Hematopoietic multipotent progenitor cell treated with erythropoietin and hydrocortisone succinate and interleukin-3 and kit ligand, for 6 days (in vitro differentiated cells): ENCODE measurements around the gene NFILZ.
A peak's percentile ranks its signal among the peaks of the same experiment; 100 is the strongest.

Experiments
- DNase-seq: peaks from one replicate; pipeline ENCODE4 v3.0.0-alpha.2; 2015

Gene NFILZ

GRCh38 chr19:8642561-8642960, 12.1 kb downstream of the NFILZ start:
- DNase-seq, result no peak

GRCh38 chr19:8643860-8644653, 13.6 kb downstream of the NFILZ start:
- peak; percentile 43 for DNase-seq

GRCh38 chr19:8648240-8648639, 17.8 kb downstream of the NFILZ start:
- peak; percentile 27 for DNase-seq

GRCh38 chr19:8654591-8655339, 24.3 kb downstream of the NFILZ start:
- DNase-seq, result peak; percentile 73

GRCh38 chr19:8655340-8655709, 24.9 kb downstream of the NFILZ start:
- DNase-seq, result no peak

GRCh38 chr19:8657869-8658268, 27.4 kb downstream of the NFILZ start:
- DNase-seq, result no peak

- DNase-seq, result no peak
These were observed 29.5 kb downstream of the NFILZ start for GRCh38 chr19:8659905-8660304.

- DNase-seq, result no peak
These were observed 31.8 kb downstream of the NFILZ start for GRCh38 chr19:8662263-8662662.

GRCh38 chr19:8663920-8664670, 33.7 kb downstream of the NFILZ start:
- peak; percentile 57 for DNase-seq

GRCh38 chr19:8664671-8665057, 34.2 kb downstream of the NFILZ start:
- DNase-seq, result no peak

GRCh38 chr19:8665468-8666213, 35.2 kb downstream of the NFILZ start:
- DNase-seq, result no peak

GRCh38 chr19:8666814-8667405, 36.5 kb downstream of the NFILZ start:
- DNase-seq, result no peak

- no peak for DNase-seq
These were observed 43.0 kb downstream of the NFILZ start for GRCh38 chr19:8673276-8673891.

- no peak for DNase-seq
These were observed 44.6 kb downstream of the NFILZ start for GRCh38 chr19:8675066-8675465.

GRCh38 chr19:8678244-8678807, 47.9 kb downstream of the NFILZ start:
- no peak for DNase-seq
